Measurements from ENCODE around the gene GPR153.

GRCh38 chr1:6246497-6247467 is 14.1 kb downstream of the GPR153 start:
- no peak for TF ChIP-seq CEBPB (IDR thresholded peaks at IDR 0.05; ENCODE audit: low read depth)
- TF ChIP-seq, protein P1, sequence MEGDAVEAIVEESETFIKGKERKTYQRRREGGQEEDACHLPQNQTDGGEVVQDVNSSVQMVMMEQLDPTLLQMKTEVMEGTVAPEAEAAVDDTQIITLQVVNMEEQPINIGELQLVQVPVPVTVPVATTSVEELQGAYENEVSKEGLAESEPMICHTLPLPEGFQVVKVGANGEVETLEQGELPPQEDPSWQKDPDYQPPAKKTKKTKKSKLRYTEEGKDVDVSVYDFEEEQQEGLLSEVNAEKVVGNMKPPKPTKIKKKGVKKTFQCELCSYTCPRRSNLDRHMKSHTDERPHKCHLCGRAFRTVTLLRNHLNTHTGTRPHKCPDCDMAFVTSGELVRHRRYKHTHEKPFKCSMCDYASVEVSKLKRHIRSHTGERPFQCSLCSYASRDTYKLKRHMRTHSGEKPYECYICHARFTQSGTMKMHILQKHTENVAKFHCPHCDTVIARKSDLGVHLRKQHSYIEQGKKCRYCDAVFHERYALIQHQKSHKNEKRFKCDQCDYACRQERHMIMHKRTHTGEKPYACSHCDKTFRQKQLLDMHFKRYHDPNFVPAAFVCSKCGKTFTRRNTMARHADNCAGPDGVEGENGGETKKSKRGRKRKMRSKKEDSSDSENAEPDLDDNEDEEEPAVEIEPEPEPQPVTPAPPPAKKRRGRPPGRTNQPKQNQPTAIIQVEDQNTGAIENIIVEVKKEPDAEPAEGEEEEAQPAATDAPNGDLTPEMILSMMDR (IDR thresholded peaks at IDR 0.05 in 2 of 3, conservative IDR thresholded peaks at IDR 0.05 in 1 of 3; ENCODE audit: borderline replicate concordance in 1 of 3, insufficient read depth in 1 of 3, low read depth in 2 of 3, low read length in 2 of 3), result peak; percentile 87 to 94 (median 88)
- no peak for TF ChIP-seq POLR2A (IDR thresholded peaks at IDR 0.05; ENCODE audit: borderline replicate concordance, extremely low read depth, insufficient read depth, insufficient read length)
- TF ChIP-seq EZH2 (IDR thresholded peaks at IDR 0.05), result no peak
